ENCODE measurements around the gene FSD1. TPM values are rescaled to one million over a fixed set of nuclear protein-coding genes. Genes with fewer than 3 reads are reported as not detected.
A peak's percentile ranks its signal among the peaks of the same experiment; 100 is the strongest.
"Not testable (repeated sequence)": the region's sequence is repeated elsewhere in the genome, so short reads cannot be mapped to it uniquely, and the experiment has no call there.

FSD1 gene
- total RNA-seq, 1 donor from 2014 or later: 2.2 TPM

- peak; percentile 83 to 91 for DNase-seq (ENCODE audit: low read depth in 2 of 2)
Measured at GRCh38 chr19:4343370-4344307, 39.2 kb downstream of the FSD1 start, which contains the start of gene MPND. MPND (plus strand) TSS chr19:4343562; CDS start chr19:4343594, 32 bp downstream.

- DNase-seq (ENCODE audit: low read depth in 2 of 2): no peak
Measured at GRCh38 chr19:4345342-4346019, 41.1 kb downstream of the FSD1 start.

- DNase-seq (ENCODE audit: low read depth in 2 of 2): no peak
Measured at GRCh38 chr19:4346020-4346383, 41.6 kb downstream of the FSD1 start.

GRCh38 chr19:4347521-4347920, 43.1 kb downstream of the FSD1 start:
- no peak for DNase-seq (ENCODE audit: low read depth in 2 of 2)

- not testable (repeated sequence) for DNase-seq (ENCODE audit: low read depth in 2 of 2)
Measured at GRCh38 chr19:4349225-4349624, 44.8 kb downstream of the FSD1 start.

GRCh38 chr19:4350111-4350510, 45.7 kb downstream of the FSD1 start:
- no peak for DNase-seq (ENCODE audit: low read depth in 2 of 2)

- no peak for DNase-seq (ENCODE audit: low read depth in 2 of 2)
Measured at GRCh38 chr19:4350726-4351125, 46.3 kb downstream of the FSD1 start.

- DNase-seq (ENCODE audit: low read depth in 2 of 2): peak; percentile 77 to 83
Measured at GRCh38 chr19:4352701-4353121, 48.3 kb downstream of the FSD1 start.

- no peak for DNase-seq (ENCODE audit: low read depth in 2 of 2)
Measured at GRCh38 chr19:4354282-4354681, 49.9 kb downstream of the FSD1 start.

- no peak for DNase-seq (ENCODE audit: low read depth in 2 of 2)
Measured at GRCh38 chr19:4354897-4355296, 50.5 kb downstream of the FSD1 start.

GRCh38 chr19:4357095-4357797, 52.8 kb downstream of the FSD1 start:
- no peak for DNase-seq (ENCODE audit: low read depth in 2 of 2)

- no peak for DNase-seq (ENCODE audit: low read depth in 2 of 2)
Measured at GRCh38 chr19:4357921-4358326, 53.5 kb downstream of the FSD1 start.

- DNase-seq (ENCODE audit: low read depth in 2 of 2): no peak
Measured at GRCh38 chr19:4358709-4359626, 54.6 kb downstream of the FSD1 start.

GRCh38 chr19:4359627-4360000, 55.2 kb downstream of the FSD1 start:
- no peak for DNase-seq (ENCODE audit: low read depth in 2 of 2)

- DNase-seq (ENCODE audit: low read depth in 2 of 2): no peak
Measured at GRCh38 chr19:4360081-4360569, 55.7 kb downstream of the FSD1 start.

GRCh38 chr19:4360641-4361151, 56.3 kb downstream of the FSD1 start:
- DNase-seq (ENCODE audit: low read depth in 2 of 2): no peak

- no peak for DNase-seq (ENCODE audit: low read depth in 2 of 2)
Measured at GRCh38 chr19:4361152-4362046, 57.0 kb downstream of the FSD1 start.

GRCh38 chr19:4362101-4362828, 57.9 kb downstream of the FSD1 start:
- no peak for DNase-seq (ENCODE audit: low read depth in 2 of 2)

Measured in lung microvascular endothelial cell (primary cell).